Progenitor cell of endocrine pancreas (in vitro differentiated cells): ENCODE measurements around the gene B4GALT7. TPM values are rescaled to one million over a fixed set of nuclear protein-coding genes. Genes with fewer than 3 reads are reported as not detected.

Experiments
- DNase-seq: peaks from one replicate; pipeline ENCODE4 v3.0.0; 2021; ENCODE audit warnings: low spot score; ENCODE audit not compliant: unreplicated experiment
- H3K27ac Mint-ChIP-seq: 2 replicates; pipeline ENCODE4 v1.8.0; 2021; ENCODE audit warnings: mild to moderate bottlenecking, moderate library complexity, mixed read lengths
- H3K27me3 Mint-ChIP-seq: 2 replicates; pipeline ENCODE4 v1.8.0; 2021; ENCODE audit warnings: mixed read lengths
- H3K36me3 Mint-ChIP-seq: 2 replicates; pipeline ENCODE4 v1.8.0; 2022; ENCODE audit warnings: mixed read lengths; ENCODE audit not compliant: insufficient read depth
- H3K4me1 Mint-ChIP-seq: 2 replicates; pipeline ENCODE4 v1.8.0; 2021; ENCODE audit warnings: low read depth, mixed read lengths
- H3K4me3 Mint-ChIP-seq: 2 replicates; pipeline ENCODE4 v1.8.0; 2021; ENCODE audit warnings: low read depth, mild to moderate bottlenecking, moderate library complexity, mixed read lengths
- H3K9me3 Mint-ChIP-seq: 2 replicates; pipeline ENCODE4 v1.8.0; 2021; ENCODE audit warnings: low read depth, mixed read lengths
- total RNA-seq: library from RNA; stranded (reverse); gene quantifications from 2 replicates; pipeline ENCODE4 v1.2.1, GENCODE V29; 2021
- TF ChIP-seq, protein P1 (sequence below): fragments of 200-600 bp; sonication (generic); IDR thresholded peaks from one replicate; pipeline ENCODE4 v1.5.0; 2021; ENCODE audit warnings: antibody characterized with exemption, mild to moderate bottlenecking; ENCODE audit not compliant: unreplicated experiment

Gene B4GALT7
- total RNA-seq, 1 donor from 2014 or later, result 38.8 TPM

- TF ChIP-seq, protein P1, sequence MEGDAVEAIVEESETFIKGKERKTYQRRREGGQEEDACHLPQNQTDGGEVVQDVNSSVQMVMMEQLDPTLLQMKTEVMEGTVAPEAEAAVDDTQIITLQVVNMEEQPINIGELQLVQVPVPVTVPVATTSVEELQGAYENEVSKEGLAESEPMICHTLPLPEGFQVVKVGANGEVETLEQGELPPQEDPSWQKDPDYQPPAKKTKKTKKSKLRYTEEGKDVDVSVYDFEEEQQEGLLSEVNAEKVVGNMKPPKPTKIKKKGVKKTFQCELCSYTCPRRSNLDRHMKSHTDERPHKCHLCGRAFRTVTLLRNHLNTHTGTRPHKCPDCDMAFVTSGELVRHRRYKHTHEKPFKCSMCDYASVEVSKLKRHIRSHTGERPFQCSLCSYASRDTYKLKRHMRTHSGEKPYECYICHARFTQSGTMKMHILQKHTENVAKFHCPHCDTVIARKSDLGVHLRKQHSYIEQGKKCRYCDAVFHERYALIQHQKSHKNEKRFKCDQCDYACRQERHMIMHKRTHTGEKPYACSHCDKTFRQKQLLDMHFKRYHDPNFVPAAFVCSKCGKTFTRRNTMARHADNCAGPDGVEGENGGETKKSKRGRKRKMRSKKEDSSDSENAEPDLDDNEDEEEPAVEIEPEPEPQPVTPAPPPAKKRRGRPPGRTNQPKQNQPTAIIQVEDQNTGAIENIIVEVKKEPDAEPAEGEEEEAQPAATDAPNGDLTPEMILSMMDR, result no peak
- Mint-ChIP-seq H3K9me3 (no peaks in the 10 kb centered on the region), H3K27me3 (peaks cover 3% of the 10 kb centered on the region), H3K4me3 (peak overlapping the region; percentile 96), H3K4me1 (peaks cover 26% of the 10 kb centered on the region), H3K36me3 (peaks cover 12% of the 10 kb centered on the region), H3K27ac (peak overlapping the region; percentile 10)
- no peak for DNase-seq
Measured at GRCh38 chr5:177593511-177593910, 6.4 kb upstream of the B4GALT7 start.

- peaks cover 12% of the 10 kb centered on the region for H3K36me3 Mint-ChIP-seq
- no peak for DNase-seq
- H3K27me3 Mint-ChIP-seq, result peaks cover 3% of the 10 kb centered on the region
- H3K9me3 Mint-ChIP-seq, result no peaks in the 10 kb centered on the region
- peaks cover 24% of the 10 kb centered on the region for H3K4me1 Mint-ChIP-seq
- no peak overlapping the region for H3K4me3 Mint-ChIP-seq
- TF ChIP-seq, protein P1, result no peak
- no peak overlapping the region for H3K27ac Mint-ChIP-seq
Measured at GRCh38 chr5:177594071-177594470, 5.9 kb upstream of the B4GALT7 start.

GRCh38 chr5:177595026-177595585 lies 4.8 kb upstream of the B4GALT7 start:
- Mint-ChIP-seq H3K27ac (no peak overlapping the region), H3K36me3 (peaks cover 12% of the 10 kb centered on the region), H3K9me3 (no peaks in the 10 kb centered on the region), H3K4me3 (no peak overlapping the region), H3K27me3 (peaks cover 3% of the 10 kb centered on the region), H3K4me1 (peaks cover 16% of the 10 kb centered on the region)
- TF ChIP-seq, protein P1, result no peak
- DNase-seq, result no peak

GRCh38 chr5:177595991-177596774 lies 3.7 kb upstream of the B4GALT7 start:
- no peak overlapping the region for H3K4me3 Mint-ChIP-seq

DNA sequence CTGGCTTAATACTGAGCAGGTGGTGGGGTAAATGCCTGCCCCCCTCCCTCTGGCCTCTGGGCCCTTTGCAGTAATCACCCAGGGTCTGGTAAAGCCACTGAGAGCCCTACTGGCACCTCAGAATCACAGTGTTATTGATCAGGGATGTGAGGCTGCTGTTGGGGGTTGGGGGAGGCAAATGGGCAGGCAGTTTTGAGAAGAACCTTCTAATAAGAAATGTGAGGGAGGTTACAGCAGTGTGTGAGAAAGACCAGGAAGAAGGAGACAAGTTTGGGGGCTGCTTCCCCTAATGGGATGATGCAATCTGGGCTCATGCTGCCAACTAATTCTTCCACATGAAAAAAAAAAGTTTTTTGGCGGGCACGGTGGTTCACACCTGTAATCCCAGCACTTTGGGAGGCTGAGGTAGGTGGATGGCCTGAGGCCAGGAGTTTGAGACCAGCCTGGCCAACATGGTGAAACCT lies 3.1 kb upstream of the B4GALT7 start:
- DNase-seq, result no peak
- TF ChIP-seq, protein P1, result no peak
- H3K4me3 Mint-ChIP-seq, result no peak overlapping the region
- no peak overlapping the region for H3K27ac Mint-ChIP-seq
- peaks cover 12% of the 10 kb centered on the region for H3K36me3 Mint-ChIP-seq
- H3K27me3 Mint-ChIP-seq, result no peaks in the 10 kb centered on the region
- no peaks in the 10 kb centered on the region for H3K9me3 Mint-ChIP-seq
- H3K4me1 Mint-ChIP-seq, result peaks cover 18% of the 10 kb centered on the region

More at GRCh38 chr5:177595991-177596774, 3.7 kb upstream of the B4GALT7 start:
- Mint-ChIP-seq H3K4me1 (peaks cover 17% of the 10 kb centered on the region), H3K27me3 (no peaks in the 10 kb centered on the region), H3K9me3 (no peaks in the 10 kb centered on the region), H3K27ac (no peak overlapping the region), H3K36me3 (peaks cover 12% of the 10 kb centered on the region)
- no peak for DNase-seq
- TF ChIP-seq, protein P1, result no peak
